ENCODE measurements around the gene SELPLG.
"Not testable (repeated sequence)": the region's sequence is repeated elsewhere in the genome, so short reads cannot be mapped to it uniquely, and the experiment has no call there.

The SELPLG gene

GRCh38 chr12:108633534-108634248 is at the start of gene SELPLG:
TSS of gene SELPLG (minus strand) at chr12:108633894. CDS start at chr12:108624307, 9,587 bp downstream.
- DNase-seq (ENCODE audit: low read depth): peak; percentile 94

GRCh38 chr12:108681317-108681716 is 47.6 kb upstream of the SELPLG start:
- no peak for DNase-seq (ENCODE audit: low read depth)

- DNase-seq (ENCODE audit: low read depth): no peak
Observed at GRCh38 chr12:108679106-108679681, 45.5 kb upstream of the SELPLG start.

GRCh38 chr12:108678104-108678730 is 44.5 kb upstream of the SELPLG start:
- DNase-seq (ENCODE audit: low read depth): no peak

- no peak for DNase-seq (ENCODE audit: low read depth)
Observed at GRCh38 chr12:108677381-108677780, 43.7 kb upstream of the SELPLG start.

GRCh38 chr12:108676707-108677106 is 43.0 kb upstream of the SELPLG start:
- no peak for DNase-seq (ENCODE audit: low read depth)

- no peak for DNase-seq (ENCODE audit: low read depth)
Observed at GRCh38 chr12:108675792-108676191, 42.1 kb upstream of the SELPLG start.

GRCh38 chr12:108672054-108672453 is 38.4 kb upstream of the SELPLG start:
- no peak for DNase-seq (ENCODE audit: low read depth)

GRCh38 chr12:108671110-108671509 is 37.4 kb upstream of the SELPLG start:
- no peak for DNase-seq (ENCODE audit: low read depth)

- DNase-seq (ENCODE audit: low read depth): no peak
Observed at GRCh38 chr12:108670066-108670631, 36.5 kb upstream of the SELPLG start.

- no peak for DNase-seq (ENCODE audit: low read depth)
Observed at GRCh38 chr12:108668542-108668941, 34.8 kb upstream of the SELPLG start.

- DNase-seq (ENCODE audit: low read depth): no peak
Observed at GRCh38 chr12:108668063-108668462, 34.4 kb upstream of the SELPLG start.

GRCh38 chr12:108667349-108667748 is 33.7 kb upstream of the SELPLG start:
- DNase-seq (ENCODE audit: low read depth): no peak

GRCh38 chr12:108666401-108666881 is 32.7 kb upstream of the SELPLG start:
- no peak for DNase-seq (ENCODE audit: low read depth)

- no peak for DNase-seq (ENCODE audit: low read depth)
Observed at GRCh38 chr12:108665608-108666202, 32.0 kb upstream of the SELPLG start.

- DNase-seq (ENCODE audit: low read depth): peak; percentile 64
Observed at GRCh38 chr12:108664338-108665258, 30.9 kb upstream of the SELPLG start.

- no peak for DNase-seq (ENCODE audit: low read depth)
Observed at GRCh38 chr12:108663324-108664015, 29.8 kb upstream of the SELPLG start.

GRCh38 chr12:108658115-108658514 is 24.4 kb upstream of the SELPLG start:
- not testable (repeated sequence) for DNase-seq (ENCODE audit: low read depth)

- DNase-seq (ENCODE audit: low read depth): no peak
Observed at GRCh38 chr12:108657130-108657745, 23.5 kb upstream of the SELPLG start.

- DNase-seq (ENCODE audit: low read depth): not testable (repeated sequence)
Observed at GRCh38 chr12:108656247-108656646, 22.6 kb upstream of the SELPLG start.

Data from CMK (cell line).